Activated CD4-positive, CD25-positive, alpha-beta regulatory T cell treated with anti-CD3 and anti-CD28 coated beads, Interleukin-2, amount 50 U/mL, for 16 hours (primary cell): ENCODE measurements around the gene MRLN.
"Not testable (repeated sequence)": the region's sequence is repeated elsewhere in the genome, so short reads cannot be mapped to it uniquely, and the experiment has no call there.

ENCODE experiments used
- DNase-seq: peaks from one replicate; pipeline ENCODE4 v3.0.0-alpha.2; 2020; ENCODE audit warnings: low read depth, low spot score

Gene MRLN

GRCh38 chr10:59753267-59753666 lies at the start of gene MRLN:
MRLN (minus strand) TSS chr10:59753455.
- no peak for DNase-seq

- no peak for DNase-seq
Measured at GRCh38 chr10:59801171-59801570, 47.9 kb upstream of the MRLN start.

- no peak for DNase-seq
Measured at GRCh38 chr10:59799421-59799820, 46.2 kb upstream of the MRLN start.

- no peak for DNase-seq
Measured at GRCh38 chr10:59793919-59794318, 40.7 kb upstream of the MRLN start.

GRCh38 chr10:59792812-59793211 lies 39.6 kb upstream of the MRLN start:
- no peak for DNase-seq

GRCh38 chr10:59791601-59792000 lies 38.3 kb upstream of the MRLN start:
- no peak for DNase-seq

- DNase-seq = not testable (repeated sequence)
Measured at GRCh38 chr10:59790080-59790479, 36.8 kb upstream of the MRLN start.

- not testable (repeated sequence) for DNase-seq
Measured at GRCh38 chr10:59788914-59789313, 35.7 kb upstream of the MRLN start.

GRCh38 chr10:59787032-59787431 lies 33.8 kb upstream of the MRLN start:
- not testable (repeated sequence) for DNase-seq

- not testable (repeated sequence) for DNase-seq
Measured at GRCh38 chr10:59785476-59785875, 32.2 kb upstream of the MRLN start.

- no peak for DNase-seq
Measured at GRCh38 chr10:59781511-59781910, 28.3 kb upstream of the MRLN start.

GRCh38 chr10:59779756-59780533 lies 26.7 kb upstream of the MRLN start:
- no peak for DNase-seq

GRCh38 chr10:59774451-59774850 lies 21.2 kb upstream of the MRLN start:
- no peak for DNase-seq

- no peak for DNase-seq
Measured at GRCh38 chr10:59773088-59773487, 19.8 kb upstream of the MRLN start.

GRCh38 chr10:59771162-59771807 lies 18.0 kb upstream of the MRLN start:
- no peak for DNase-seq

- no peak for DNase-seq
Measured at GRCh38 chr10:59770689-59771088, 17.4 kb upstream of the MRLN start.

GRCh38 chr10:59762505-59762904 lies 9.2 kb upstream of the MRLN start:
- no peak for DNase-seq

GRCh38 chr10:59757966-59758365 lies 4.7 kb upstream of the MRLN start:
- DNase-seq = no peak

- no peak for DNase-seq
Measured at GRCh38 chr10:59754951-59755350, 1.7 kb upstream of the MRLN start.

GRCh38 chr10:59752278-59752940 lies 846 bp downstream of the MRLN start:
- no peak for DNase-seq

- DNase-seq = no peak
Measured at GRCh38 chr10:59750155-59750945, 2.9 kb downstream of the MRLN start.

- DNase-seq = no peak
Measured at GRCh38 chr10:59748834-59749233, 4.4 kb downstream of the MRLN start.
